SU-DHL-6 (cell line): ENCODE data around the gene SRRM2.

Source experiments
- EZH2phosphoT487 ChIP-seq: fragments of 200-600 bp; sonication (generic), shearing (Covaris generic); conservative IDR thresholded peaks from 2 replicates; pipeline ENCODE4 v1.6.1; 2018; ENCODE audit warnings: mild to moderate bottlenecking, antibody characterized with exemption, low read length, moderate library complexity, mixed read lengths
- TF ChIP-seq, protein P1 (sequence below): fragments of 200-600 bp; sonication (generic); IDR thresholded peaks from one replicate; pipeline ENCODE4 v1.5.1; 2017; ENCODE audit warnings: antibody characterized with exemption, mild to moderate bottlenecking, low read length, moderate library complexity; ENCODE audit not compliant: insufficient read depth, poor library complexity, severe bottlenecking

- TF ChIP-seq, protein P1, sequence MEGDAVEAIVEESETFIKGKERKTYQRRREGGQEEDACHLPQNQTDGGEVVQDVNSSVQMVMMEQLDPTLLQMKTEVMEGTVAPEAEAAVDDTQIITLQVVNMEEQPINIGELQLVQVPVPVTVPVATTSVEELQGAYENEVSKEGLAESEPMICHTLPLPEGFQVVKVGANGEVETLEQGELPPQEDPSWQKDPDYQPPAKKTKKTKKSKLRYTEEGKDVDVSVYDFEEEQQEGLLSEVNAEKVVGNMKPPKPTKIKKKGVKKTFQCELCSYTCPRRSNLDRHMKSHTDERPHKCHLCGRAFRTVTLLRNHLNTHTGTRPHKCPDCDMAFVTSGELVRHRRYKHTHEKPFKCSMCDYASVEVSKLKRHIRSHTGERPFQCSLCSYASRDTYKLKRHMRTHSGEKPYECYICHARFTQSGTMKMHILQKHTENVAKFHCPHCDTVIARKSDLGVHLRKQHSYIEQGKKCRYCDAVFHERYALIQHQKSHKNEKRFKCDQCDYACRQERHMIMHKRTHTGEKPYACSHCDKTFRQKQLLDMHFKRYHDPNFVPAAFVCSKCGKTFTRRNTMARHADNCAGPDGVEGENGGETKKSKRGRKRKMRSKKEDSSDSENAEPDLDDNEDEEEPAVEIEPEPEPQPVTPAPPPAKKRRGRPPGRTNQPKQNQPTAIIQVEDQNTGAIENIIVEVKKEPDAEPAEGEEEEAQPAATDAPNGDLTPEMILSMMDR = no peak
- no peak for TF ChIP-seq EZH2phosphoT487
Observed at GRCh38 chr16:2706611-2707311, 45.7 kb upstream of the SRRM2 start.
